ENCODE data around the gene UBE2QL1. TPM values are rescaled to one million over a fixed set of nuclear protein-coding genes. Genes with fewer than 3 reads are reported as not detected.

The UBE2QL1 gene
- total RNA-seq, 1 donor from 2014 or later, result not detected

DNA sequence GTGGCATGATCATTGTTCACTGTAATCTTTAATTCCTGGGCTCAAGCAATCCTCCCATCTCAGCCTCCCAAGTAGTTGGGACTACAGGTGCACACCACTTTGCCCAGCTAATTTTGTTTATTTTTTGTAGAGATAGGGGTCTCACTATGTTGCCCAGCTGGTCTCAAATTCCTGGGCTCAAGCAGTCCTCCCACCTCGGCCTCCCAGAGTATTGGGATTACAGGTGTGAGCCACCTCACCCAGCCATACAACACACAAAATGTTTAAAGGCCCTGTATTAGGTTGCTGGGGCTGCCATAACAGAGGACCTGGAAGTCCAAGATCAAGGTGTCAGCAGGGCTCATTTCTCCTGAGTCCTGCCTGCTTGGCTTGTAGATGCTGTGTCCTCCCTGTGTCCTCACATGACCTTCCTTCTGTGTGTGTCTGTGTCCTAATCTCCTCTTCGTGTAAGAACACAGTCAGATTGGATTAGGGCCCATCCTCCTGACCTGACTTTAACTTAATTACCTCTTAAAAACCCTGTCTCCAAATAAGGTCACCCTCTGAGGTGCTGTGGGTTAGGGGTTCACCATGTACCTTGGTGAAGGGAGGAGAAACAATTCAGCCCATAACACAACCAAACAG lies 5.4 kb downstream of the UBE2QL1 start:
- H3K4me3 ChIP-seq (ENCODE audit: low read depth, low read length), result no peak overlapping the region
- no peak for DNase-seq (ENCODE audit: low read depth)
- TF ChIP-seq CTCF (conservative IDR thresholded peaks at IDR 0.05; ENCODE audit: low read depth, low read length), result no peak

- no peak for DNase-seq (ENCODE audit: low read depth)
- H3K4me3 ChIP-seq (ENCODE audit: low read depth, low read length), result no peak overlapping the region
- no peak for TF ChIP-seq CTCF (conservative IDR thresholded peaks at IDR 0.05; ENCODE audit: low read depth, low read length)
Measured at GRCh38 chr5:6454628-6455053, 6.0 kb downstream of the UBE2QL1 start.

GRCh38 chr5:6455571-6456200 lies 7.0 kb downstream of the UBE2QL1 start:
- no peak overlapping the region for H3K4me3 ChIP-seq (ENCODE audit: low read depth, low read length)
- no peak for TF ChIP-seq CTCF (conservative IDR thresholded peaks at IDR 0.05; ENCODE audit: low read depth, low read length)
- DNase-seq (ENCODE audit: low read depth), result no peak

DNA sequence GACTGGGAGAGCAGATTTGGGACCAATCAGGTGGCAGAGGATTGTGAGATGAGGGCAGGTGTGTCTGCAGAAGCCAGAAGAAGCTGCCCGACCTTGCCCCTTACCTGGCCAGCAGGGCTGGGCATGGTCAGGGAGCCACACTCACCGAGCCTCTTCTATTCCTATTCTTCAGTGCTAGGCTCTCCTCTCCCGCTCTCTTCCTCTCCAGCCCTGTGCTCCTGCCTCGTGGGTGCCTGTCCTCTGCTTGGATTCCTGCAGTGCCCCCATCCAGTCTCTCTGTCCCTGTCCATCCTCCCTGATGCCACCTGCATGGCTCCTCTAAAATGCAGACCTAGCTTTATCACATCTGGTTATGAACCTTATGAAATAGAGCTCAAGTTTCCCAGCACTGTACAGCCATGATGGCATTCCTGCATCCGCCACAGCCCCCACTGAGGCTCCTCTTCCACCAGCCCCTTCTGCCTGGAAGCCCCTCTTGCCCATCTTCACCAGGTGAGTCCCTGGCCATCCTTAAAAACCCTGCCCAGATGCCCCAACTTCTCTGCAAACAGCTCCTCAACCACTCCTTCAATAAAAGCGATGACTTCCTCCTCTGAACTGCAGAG lies 8.2 kb downstream of the UBE2QL1 start:
- no peak for DNase-seq (ENCODE audit: low read depth)
- H3K4me3 ChIP-seq (ENCODE audit: low read depth, low read length), result no peak overlapping the region
- TF ChIP-seq CTCF (conservative IDR thresholded peaks at IDR 0.05; ENCODE audit: low read depth, low read length), result no peak

GRCh38 chr5:6457592-6457991 lies 8.9 kb downstream of the UBE2QL1 start:
- H3K4me3 ChIP-seq (ENCODE audit: low read depth, low read length), result no peak overlapping the region
- no peak for DNase-seq (ENCODE audit: low read depth)
- TF ChIP-seq CTCF (conservative IDR thresholded peaks at IDR 0.05; ENCODE audit: low read depth, low read length), result no peak

DNA sequence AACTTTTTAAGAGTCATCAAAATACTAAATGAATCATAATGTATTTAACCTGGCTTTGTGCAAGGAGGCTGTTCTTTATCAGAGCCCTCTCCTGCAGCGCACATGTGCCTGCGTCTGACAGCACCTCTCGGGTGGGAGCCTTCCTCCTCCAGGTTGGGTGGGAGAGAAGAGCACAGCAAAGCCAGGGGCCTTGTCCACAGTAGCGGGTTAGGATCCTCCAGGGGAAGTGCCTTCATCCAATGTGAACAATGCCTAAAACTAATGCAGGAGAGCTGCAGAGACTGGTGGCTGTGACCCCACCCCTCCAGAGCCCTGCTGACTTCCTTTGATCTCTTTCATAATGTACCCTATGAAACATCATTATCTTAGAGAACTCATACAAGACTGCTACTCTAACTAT lies 10.2 kb downstream of the UBE2QL1 start:
- no peak for DNase-seq (ENCODE audit: low read depth)
- TF ChIP-seq CTCF (conservative IDR thresholded peaks at IDR 0.05; ENCODE audit: low read depth, low read length), result no peak
- H3K4me3 ChIP-seq (ENCODE audit: low read depth, low read length), result no peak overlapping the region
